ENCODE results near the gene NOTCH3. TPM values are rescaled to one million over a fixed set of nuclear protein-coding genes. Genes with fewer than 3 reads are reported as not detected.

Gene NOTCH3
- total RNA-seq, 1 experiment from 2014 or later = 164 TPM

DNA sequence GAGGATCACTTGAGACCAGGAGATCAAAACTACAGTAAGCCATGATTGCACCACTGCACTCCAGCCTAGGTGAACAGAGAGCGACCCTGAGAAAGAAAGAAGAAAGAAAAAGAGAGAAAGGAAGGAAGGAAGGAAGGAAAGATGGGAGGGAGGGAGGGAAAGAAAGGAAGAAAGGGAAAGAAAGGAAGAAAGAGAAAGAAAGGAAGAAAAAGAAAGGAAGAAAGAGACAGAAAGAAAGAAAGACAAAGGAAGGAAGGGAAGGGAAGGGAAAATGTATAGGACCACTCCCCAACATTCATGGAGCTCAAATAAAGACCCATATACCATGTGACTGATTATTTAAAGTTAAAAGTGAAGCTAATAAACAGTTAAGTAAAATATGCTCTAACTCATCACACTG is 53.7 kb downstream of the NOTCH3 start:
- Mint-ChIP-seq H3K9me3 (no peaks in the 10 kb centered on the region; a peak in 3 of 5 replicates), H3K27ac (no peak overlapping the region), H3K4me3 (no peak overlapping the region), H3K4me1 (peaks cover 4 to 8% of the 10 kb centered on the region in 2 experiments), H3K36me3 (ENCODE audit: insufficient read depth in 1 of 3, low read depth in 3 of 3) (no peaks in the 10 kb centered on the region), H3K27me3 (ENCODE audit: low read depth) (peaks cover 2% of the 10 kb centered on the region)
- Histone ChIP-seq H2BK120ac (ENCODE audit: low read depth, low read length, poor library complexity, severe bottlenecking) (no peak overlapping the region), H4K91ac (ENCODE audit: insufficient read length, low read depth, low read length) (no peak overlapping the region), H3K4ac (ENCODE audit: low read depth, low read length) (no peak overlapping the region), H3T11ph (ENCODE audit: low read length) (no peak overlapping the region), H3K18ac (ENCODE audit: insufficient read length, low read depth, low read length) (no peak overlapping the region), H3K4me1 (ENCODE audit: insufficient read depth, low read length) (no peaks in the 10 kb centered on the region), H2BK20ac (ENCODE audit: low read depth, low read length, poor library complexity, severe bottlenecking) (no peak overlapping the region), H4K20me1 (ENCODE audit: control insufficient read depth, insufficient read depth, insufficient read length) (no peaks in the 10 kb centered on the region), H3K79me2 (ENCODE audit: insufficient read depth, low read length) (no peaks in the 10 kb centered on the region), H2AFZ (ENCODE audit: low read length) (no peak overlapping the region), H3K79me1 (ENCODE audit: insufficient read depth, low read depth, low read length, poor library complexity, severe bottlenecking) (no peaks in the 10 kb centered on the region), H2BK15ac (ENCODE audit: low read depth, low read length) (no peak overlapping the region), H2BK5ac (ENCODE audit: insufficient read length, low read length) (no peak overlapping the region), H3K9me3 (ENCODE audit: control insufficient read depth, low read depth, low read length) (no peaks in the 10 kb centered on the region), H3K4me2 (ENCODE audit: insufficient read depth, insufficient read length, low read length) (no peak overlapping the region), H4K8ac (replicated peaks; ENCODE audit: insufficient read length, low read depth, low read length) (no peak overlapping the region), H3K27me3 (ENCODE audit: insufficient read depth, low read length) (no peaks in the 10 kb centered on the region), H3K23ac (ENCODE audit: insufficient read length, low read depth, low read length) (no peak overlapping the region), H3K23me2 (ENCODE audit: insufficient read length, low read depth, low read length, poor library complexity, severe bottlenecking) (no peaks in the 10 kb centered on the region), H3K9ac (ENCODE audit: extremely low read depth, insufficient read length, low read length) (no peak overlapping the region), H3K56ac (ENCODE audit: insufficient read length, low read depth, low read length) (no peak overlapping the region), H3K14ac (ENCODE audit: insufficient read depth, low read length) (no peak overlapping the region), H3K27ac (ENCODE audit: insufficient read length, low read depth, low read length) (no peak overlapping the region), H2BK12ac (ENCODE audit: insufficient read length, low read depth, low read length) (no peak overlapping the region), H4K5ac (ENCODE audit: insufficient read length, low read depth, low read length) (no peak overlapping the region), H2AK5ac (ENCODE audit: insufficient read length, low read length) (no peak overlapping the region)
- WGBS (ENCODE audit: extremely low coverage, insufficient read length, low lambda C conversion rate) = no CpG with 5 or more reads among the region's 1 CpG
- TF ChIP-seq, protein P1, sequence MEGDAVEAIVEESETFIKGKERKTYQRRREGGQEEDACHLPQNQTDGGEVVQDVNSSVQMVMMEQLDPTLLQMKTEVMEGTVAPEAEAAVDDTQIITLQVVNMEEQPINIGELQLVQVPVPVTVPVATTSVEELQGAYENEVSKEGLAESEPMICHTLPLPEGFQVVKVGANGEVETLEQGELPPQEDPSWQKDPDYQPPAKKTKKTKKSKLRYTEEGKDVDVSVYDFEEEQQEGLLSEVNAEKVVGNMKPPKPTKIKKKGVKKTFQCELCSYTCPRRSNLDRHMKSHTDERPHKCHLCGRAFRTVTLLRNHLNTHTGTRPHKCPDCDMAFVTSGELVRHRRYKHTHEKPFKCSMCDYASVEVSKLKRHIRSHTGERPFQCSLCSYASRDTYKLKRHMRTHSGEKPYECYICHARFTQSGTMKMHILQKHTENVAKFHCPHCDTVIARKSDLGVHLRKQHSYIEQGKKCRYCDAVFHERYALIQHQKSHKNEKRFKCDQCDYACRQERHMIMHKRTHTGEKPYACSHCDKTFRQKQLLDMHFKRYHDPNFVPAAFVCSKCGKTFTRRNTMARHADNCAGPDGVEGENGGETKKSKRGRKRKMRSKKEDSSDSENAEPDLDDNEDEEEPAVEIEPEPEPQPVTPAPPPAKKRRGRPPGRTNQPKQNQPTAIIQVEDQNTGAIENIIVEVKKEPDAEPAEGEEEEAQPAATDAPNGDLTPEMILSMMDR (conservative IDR thresholded peaks at IDR 0.05) = no peak
- DNase-seq = no peak

Measured in H9 (cell line).